Naive B cell (primary cell): Measurements from ENCODE around the gene EIF5. TPM values are rescaled to one million over a fixed set of nuclear protein-coding genes. Genes with fewer than 3 reads are reported as not detected.
A peak's percentile ranks its signal among the peaks of the same experiment; 100 is the strongest.

Experiments
- ATAC-seq, 2 donors: fragments of 150-1000 bp; cut with Tn5 transposase; 2 replicates each; pipeline ENCODE4 v1.10.0; 2021; ENCODE audit warnings: low read depth in 2 of 2, mild to moderate bottlenecking in 2 of 2, moderate library complexity in 2 of 2
- DNase-seq: peaks from one replicate; pipeline ENCODE4 v3.0.0; 2022
- H3K27ac Mint-ChIP-seq, 6 donors: one replicate each; pipeline ENCODE4 v1.8.0; 2020 to 2022; ENCODE audit warnings: mild to moderate bottlenecking in 6 of 6, mixed read lengths in 6 of 6, moderate library complexity in 5 of 6, inconsistent platforms in 2 of 6
- H3K27me3 Mint-ChIP-seq, 3 donors: one replicate each; pipeline ENCODE4 v1.8.0; 2021 to 2022; ENCODE audit warnings: mixed read lengths in 3 of 3, mild to moderate bottlenecking in 1 of 3
- H3K36me3 Mint-ChIP-seq, 2 donors: one replicate each; pipeline ENCODE4 v1.8.0; 2020 to 2022; ENCODE audit warnings: mixed read lengths in 2 of 2, inconsistent platforms in 1 of 2, mild to moderate bottlenecking in 1 of 2
- H3K4me1 Mint-ChIP-seq, 3 donors: one replicate each; pipeline ENCODE4 v1.8.0; 2020 to 2022; ENCODE audit warnings: mixed read lengths in 3 of 3, inconsistent platforms in 1 of 3, mild to moderate bottlenecking in 1 of 3, moderate library complexity in 1 of 3
- H3K4me3 Mint-ChIP-seq, 8 donors: one replicate each; pipeline ENCODE4 v1.8.0; 2020 to 2022; ENCODE audit warnings: mild to moderate bottlenecking in 8 of 8, mixed read lengths in 8 of 8, moderate library complexity in 8 of 8, inconsistent platforms in 2 of 8
- H3K9me3 Mint-ChIP-seq, 7 donors: one replicate each; pipeline ENCODE4 v1.8.0; 2020 to 2022; ENCODE audit warnings: mixed read lengths in 7 of 7, mild to moderate bottlenecking in 5 of 7, inconsistent platforms in 2 of 7, moderate library complexity in 1 of 7
- polyA plus RNA-seq, 6 donors: library from polyadenylated mRNA; unstranded; fragments of 300-500 nt; fragmentation: Illumina TruSeq; gene quantifications; one replicate each; pipeline ENCODE4 v1.2.3, GENCODE V29; 2021; ENCODE audit warnings: low read depth in 6 of 6

EIF5 gene
- polyA plus RNA-seq, 6 donors from 2014 or later: 419 to 531 (median 455) TPM

GRCh38 chr14:103372552-103373304 is 38.7 kb downstream of the EIF5 start:
- H3K27ac Mint-ChIP-seq: peak overlapping the region in 1 of 6 donors; percentile 40

GRCh38 chr14:103374121-103374520 is 40.1 kb downstream of the EIF5 start:
- peaks cover 0 to 3% (median 0%) of the 10 kb centered on the region in 7 donors for H3K9me3 Mint-ChIP-seq
- no peaks in the 10 kb centered on the region for H3K4me1 Mint-ChIP-seq
- peak overlapping the region in 1 of 6 donors; percentile 72 for H3K27ac Mint-ChIP-seq
- DNase-seq (no peak), ATAC-seq (no peak)
- peaks cover 15 to 30% (median 20%) of the 10 kb centered on the region in 3 donors for H3K27me3 Mint-ChIP-seq
- H3K4me3 Mint-ChIP-seq: no peak overlapping the region
- H3K36me3 Mint-ChIP-seq: no peaks in the 10 kb centered on the region

More at GRCh38 chr14:103372552-103373304, 38.7 kb downstream of the EIF5 start:
- H3K27me3 Mint-ChIP-seq: peaks cover 9 to 17% (median 10%) of the 10 kb centered on the region in 3 donors
- ATAC-seq (no peak), DNase-seq (no peak)
- H3K4me3 Mint-ChIP-seq: no peak overlapping the region
- no peaks in the 10 kb centered on the region for H3K36me3 Mint-ChIP-seq
- H3K4me1 Mint-ChIP-seq: no peaks in the 10 kb centered on the region
- peaks cover 0 to 3% (median 0%) of the 10 kb centered on the region in 7 donors for H3K9me3 Mint-ChIP-seq

GRCh38 chr14:103377522-103378037 is 43.5 kb downstream of the EIF5 start:
- DNase-seq (no peak), ATAC-seq (no peak)
- Mint-ChIP-seq H3K9me3 (peaks cover 0 to 2% (median 0%) of the 10 kb centered on the region in 7 donors), H3K4me3 (peak overlapping the region in 1 of 8 donors; percentile 15), H3K4me1 (no peaks in the 10 kb centered on the region), H3K27ac (no peak overlapping the region), H3K27me3 (peaks cover 13 to 55% (median 26%) of the 10 kb centered on the region in 3 donors), H3K36me3 (no peaks in the 10 kb centered on the region)

- DNase-seq (no peak), ATAC-seq (no peak)
- Mint-ChIP-seq H3K27ac (no peak overlapping the region), H3K27me3 (peaks cover 17 to 60% (median 26%) of the 10 kb centered on the region in 3 donors), H3K36me3 (no peaks in the 10 kb centered on the region), H3K4me3 (peak overlapping the region in 1 of 8 donors; percentile 44), H3K9me3 (peaks cover 0 to 2% (median 0%) of the 10 kb centered on the region in 7 donors), H3K4me1 (no peaks in the 10 kb centered on the region)
These were observed 44.2 kb downstream of the EIF5 start for GRCh38 chr14:103378038-103378854.

- DNase-seq (no peak), ATAC-seq (no peak)
- Mint-ChIP-seq H3K27ac (peak overlapping the region in 1 of 6 donors; percentile 34), H3K36me3 (no peaks in the 10 kb centered on the region), H3K9me3 (peaks cover 0 to 2% (median 0%) of the 10 kb centered on the region in 7 donors), H3K27me3 (peaks cover 17 to 49% (median 17%) of the 10 kb centered on the region in 3 donors), H3K4me1 (peaks cover 0 to 14% (median 13%) of the 10 kb centered on the region in 3 donors), H3K4me3 (peak overlapping the region in 1 of 8 donors; percentile 41)
These were observed 46.8 kb downstream of the EIF5 start for GRCh38 chr14:103380719-103381377.

GRCh38 chr14:103382376-103382775 is 48.3 kb downstream of the EIF5 start:
- Mint-ChIP-seq H3K4me1 (peaks cover 8 to 27% (median 26%) of the 10 kb centered on the region in 3 donors), H3K27me3 (peaks cover 16 to 43% (median 17%) of the 10 kb centered on the region in 3 donors), H3K27ac (peak overlapping the region in 1 of 6 donors; percentile 25), H3K36me3 (no peaks in the 10 kb centered on the region), H3K9me3 (peaks cover 0 to 2% (median 0%) of the 10 kb centered on the region in 7 donors), H3K4me3 (peak overlapping the region in 2 of 8 donors; percentile 67 to 90)
- DNase-seq: no peak
- no peak for ATAC-seq

- Mint-ChIP-seq H3K27me3 (peaks cover 1 to 26% (median 8%) of the 10 kb centered on the region in 3 donors), H3K4me1 (peaks cover 8 to 48% (median 44%) of the 10 kb centered on the region in 3 donors), H3K36me3 (no peaks in the 10 kb centered on the region), H3K27ac (peak overlapping the region; percentile 49 to 98 (median 92)), H3K4me3 (peak overlapping the region; percentile 90 to 98 (median 94)), H3K9me3 (peaks cover 0 to 2% (median 0%) of the 10 kb centered on the region in 7 donors)
- ATAC-seq: no peak
- no peak for DNase-seq
These were observed 50.6 kb downstream of the EIF5 start for GRCh38 chr14:103384450-103385151.

- Mint-ChIP-seq H3K4me3 (peak within 1 kb of the TSS; percentile 90 to 98 (median 96)), H3K27ac (peak within 1 kb of the TSS; percentile 89 to 98 (median 93)), H3K36me3 (no peaks in the 10 kb centered on the region), H3K9me3 (peaks cover 0 to 2% (median 0%) of the 10 kb centered on the region in 7 donors), H3K27me3 (peaks cover 0 to 26% (median 8%) of the 10 kb centered on the region in 3 donors), H3K4me1 (peaks cover 8 to 55% (median 44%) of the 10 kb centered on the region in 3 donors)
- ATAC-seq: peak; percentile 90 to 91
- DNase-seq: peak; percentile 98
These were observed 51.3 kb downstream of the EIF5 start, which contains the start of gene MARK3 for GRCh38 chr14:103385152-103385928. Gene MARK3 (plus strand): TSS chr14:103385415. CDS start chr14:103386030, 615 bp downstream.

- H3K27me3 Mint-ChIP-seq: peaks cover 0 to 20% (median 4%) of the 10 kb centered on the region in 3 donors
- peak overlapping the region; percentile 90 to 98 (median 96) for H3K4me3 Mint-ChIP-seq
- ATAC-seq (no peak), DNase-seq (peak; percentile 38)
- peaks cover 8 to 61% (median 44%) of the 10 kb centered on the region in 3 donors for H3K4me1 Mint-ChIP-seq
- H3K36me3 Mint-ChIP-seq: no peaks in the 10 kb centered on the region
- H3K9me3 Mint-ChIP-seq: no peaks in the 10 kb centered on the region
- peak overlapping the region; percentile 76 to 96 (median 92) for H3K27ac Mint-ChIP-seq
These were observed 52.1 kb downstream of the EIF5 start for GRCh38 chr14:103385929-103386712.

GRCh38 chr14:103386713-103387329 is 52.8 kb downstream of the EIF5 start:
- no peaks in the 10 kb centered on the region for H3K9me3 Mint-ChIP-seq
- peak overlapping the region in 5 of 6 donors; percentile 76 to 96 (median 92) for H3K27ac Mint-ChIP-seq
- peak overlapping the region; percentile 90 to 98 (median 96) for H3K4me3 Mint-ChIP-seq
- DNase-seq (no peak), ATAC-seq (no peak)
- H3K36me3 Mint-ChIP-seq: no peaks in the 10 kb centered on the region
- H3K4me1 Mint-ChIP-seq: peaks cover 8 to 68% (median 44%) of the 10 kb centered on the region in 3 donors
- peaks cover 0 to 13% (median 4%) of the 10 kb centered on the region in 3 donors for H3K27me3 Mint-ChIP-seq
